Progenitor cell of endocrine pancreas (in vitro differentiated cells): ENCODE measurements around the gene FADS3. TPM values are rescaled to one million over a fixed set of nuclear protein-coding genes. Genes with fewer than 3 reads are reported as not detected.

Experiments
- DNase-seq: peaks from one replicate; pipeline ENCODE4 v3.0.0; 2021; ENCODE audit warnings: low spot score; ENCODE audit not compliant: unreplicated experiment
- H3K27ac Mint-ChIP-seq: 2 replicates; pipeline ENCODE4 v1.8.0; 2021; ENCODE audit warnings: mild to moderate bottlenecking, moderate library complexity, mixed read lengths
- H3K27me3 Mint-ChIP-seq: 2 replicates; pipeline ENCODE4 v1.8.0; 2021; ENCODE audit warnings: mixed read lengths
- H3K36me3 Mint-ChIP-seq: 2 replicates; pipeline ENCODE4 v1.8.0; 2022; ENCODE audit warnings: mixed read lengths; ENCODE audit not compliant: insufficient read depth
- H3K4me1 Mint-ChIP-seq: 2 replicates; pipeline ENCODE4 v1.8.0; 2021; ENCODE audit warnings: low read depth, mixed read lengths
- H3K4me3 Mint-ChIP-seq: 2 replicates; pipeline ENCODE4 v1.8.0; 2021; ENCODE audit warnings: low read depth, mild to moderate bottlenecking, moderate library complexity, mixed read lengths
- H3K9me3 Mint-ChIP-seq: 2 replicates; pipeline ENCODE4 v1.8.0; 2021; ENCODE audit warnings: low read depth, mixed read lengths
- microRNA-seq: library from miRNA; unstranded; fragments of <30 nt; microRNA quantifications from one replicate; pipeline ENCODE4 v1.1.0, GENCODE V29; 2020; ENCODE audit warnings: borderline number of aligned reads; ENCODE audit not compliant: unreplicated experiment
- total RNA-seq: library from RNA; stranded (reverse); gene quantifications from 2 replicates; pipeline ENCODE4 v1.2.1, GENCODE V29; 2021
- TF ChIP-seq, protein P1 (sequence below): fragments of 200-600 bp; sonication (generic); IDR thresholded peaks from one replicate; pipeline ENCODE4 v1.5.0; 2021; ENCODE audit warnings: antibody characterized with exemption, mild to moderate bottlenecking; ENCODE audit not compliant: unreplicated experiment

FADS3 gene
- total RNA-seq, 1 donor from 2014 or later: 21.2 TPM

DNA sequence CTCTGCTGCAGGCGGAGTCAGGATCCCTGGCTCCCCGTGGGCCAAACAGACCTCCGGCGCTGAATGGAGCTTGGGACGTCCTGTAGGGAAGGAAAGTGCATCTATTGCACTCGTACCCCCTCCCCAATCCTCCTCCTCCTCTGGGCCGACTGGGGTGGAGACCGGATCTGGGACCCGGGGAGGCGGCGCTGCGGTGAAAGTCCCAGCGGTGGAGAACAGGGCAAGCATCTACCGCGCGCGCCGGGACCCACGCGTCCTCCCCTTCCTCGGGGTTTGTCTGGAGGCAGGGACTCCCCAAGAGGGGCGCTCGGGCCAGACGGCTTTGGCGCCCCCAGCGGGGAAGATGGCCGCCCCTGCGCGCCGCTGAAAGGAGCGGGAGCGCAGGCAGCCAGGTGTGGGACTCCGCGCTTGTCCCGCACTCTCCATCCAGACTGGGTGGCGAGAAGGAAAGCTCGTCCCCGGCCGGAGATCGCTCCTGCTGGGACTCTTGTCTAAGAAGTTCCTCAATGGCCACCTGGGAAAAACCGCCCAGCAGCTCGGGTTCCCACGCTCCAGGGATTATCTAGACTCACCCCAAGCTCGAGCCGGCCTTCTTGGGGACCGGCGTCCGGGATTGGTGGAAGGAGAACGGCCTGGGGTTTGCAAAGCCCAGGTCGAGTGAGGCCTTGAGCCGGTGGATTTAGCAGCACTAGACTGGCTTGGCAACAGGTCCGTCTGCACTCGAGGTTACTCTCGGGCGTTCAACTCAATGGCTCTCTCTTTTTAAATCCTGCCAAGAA, 62.5 kb downstream of the FADS3 start:
- no peaks in the 10 kb centered on the region for H3K9me3 Mint-ChIP-seq
- H3K4me1 Mint-ChIP-seq: peaks cover 42% of the 10 kb centered on the region
- H3K27me3 Mint-ChIP-seq: no peaks in the 10 kb centered on the region
- peak overlapping the region; percentile 98 for H3K27ac Mint-ChIP-seq
- peak overlapping the region; percentile 94 for H3K4me3 Mint-ChIP-seq
- TF ChIP-seq, protein P1, sequence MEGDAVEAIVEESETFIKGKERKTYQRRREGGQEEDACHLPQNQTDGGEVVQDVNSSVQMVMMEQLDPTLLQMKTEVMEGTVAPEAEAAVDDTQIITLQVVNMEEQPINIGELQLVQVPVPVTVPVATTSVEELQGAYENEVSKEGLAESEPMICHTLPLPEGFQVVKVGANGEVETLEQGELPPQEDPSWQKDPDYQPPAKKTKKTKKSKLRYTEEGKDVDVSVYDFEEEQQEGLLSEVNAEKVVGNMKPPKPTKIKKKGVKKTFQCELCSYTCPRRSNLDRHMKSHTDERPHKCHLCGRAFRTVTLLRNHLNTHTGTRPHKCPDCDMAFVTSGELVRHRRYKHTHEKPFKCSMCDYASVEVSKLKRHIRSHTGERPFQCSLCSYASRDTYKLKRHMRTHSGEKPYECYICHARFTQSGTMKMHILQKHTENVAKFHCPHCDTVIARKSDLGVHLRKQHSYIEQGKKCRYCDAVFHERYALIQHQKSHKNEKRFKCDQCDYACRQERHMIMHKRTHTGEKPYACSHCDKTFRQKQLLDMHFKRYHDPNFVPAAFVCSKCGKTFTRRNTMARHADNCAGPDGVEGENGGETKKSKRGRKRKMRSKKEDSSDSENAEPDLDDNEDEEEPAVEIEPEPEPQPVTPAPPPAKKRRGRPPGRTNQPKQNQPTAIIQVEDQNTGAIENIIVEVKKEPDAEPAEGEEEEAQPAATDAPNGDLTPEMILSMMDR: peak; percentile 63
- DNase-seq: peak; percentile 55
- peaks cover 6% of the 10 kb centered on the region for H3K36me3 Mint-ChIP-seq

DNA sequence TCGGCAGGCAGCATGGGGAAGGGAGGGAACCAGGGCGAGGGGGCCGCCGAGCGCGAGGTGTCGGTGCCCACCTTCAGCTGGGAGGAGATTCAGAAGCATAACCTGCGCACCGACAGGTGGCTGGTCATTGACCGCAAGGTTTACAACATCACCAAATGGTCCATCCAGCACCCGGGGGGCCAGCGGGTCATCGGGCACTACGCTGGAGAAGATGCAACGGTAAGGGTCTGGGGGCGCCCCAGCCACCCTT, 63.0 kb downstream of the FADS3 start:
- TF ChIP-seq, protein P1: no peak
- no peaks in the 10 kb centered on the region for H3K27me3 Mint-ChIP-seq
- H3K36me3 Mint-ChIP-seq: peaks cover under 1% of the 10 kb centered on the region
- peaks cover 36% of the 10 kb centered on the region for H3K4me1 Mint-ChIP-seq
- DNase-seq: no peak
- no peaks in the 10 kb centered on the region for H3K9me3 Mint-ChIP-seq
- peak overlapping the region; percentile 94 for H3K4me3 Mint-ChIP-seq
- peak overlapping the region; percentile 98 for H3K27ac Mint-ChIP-seq

DNA sequence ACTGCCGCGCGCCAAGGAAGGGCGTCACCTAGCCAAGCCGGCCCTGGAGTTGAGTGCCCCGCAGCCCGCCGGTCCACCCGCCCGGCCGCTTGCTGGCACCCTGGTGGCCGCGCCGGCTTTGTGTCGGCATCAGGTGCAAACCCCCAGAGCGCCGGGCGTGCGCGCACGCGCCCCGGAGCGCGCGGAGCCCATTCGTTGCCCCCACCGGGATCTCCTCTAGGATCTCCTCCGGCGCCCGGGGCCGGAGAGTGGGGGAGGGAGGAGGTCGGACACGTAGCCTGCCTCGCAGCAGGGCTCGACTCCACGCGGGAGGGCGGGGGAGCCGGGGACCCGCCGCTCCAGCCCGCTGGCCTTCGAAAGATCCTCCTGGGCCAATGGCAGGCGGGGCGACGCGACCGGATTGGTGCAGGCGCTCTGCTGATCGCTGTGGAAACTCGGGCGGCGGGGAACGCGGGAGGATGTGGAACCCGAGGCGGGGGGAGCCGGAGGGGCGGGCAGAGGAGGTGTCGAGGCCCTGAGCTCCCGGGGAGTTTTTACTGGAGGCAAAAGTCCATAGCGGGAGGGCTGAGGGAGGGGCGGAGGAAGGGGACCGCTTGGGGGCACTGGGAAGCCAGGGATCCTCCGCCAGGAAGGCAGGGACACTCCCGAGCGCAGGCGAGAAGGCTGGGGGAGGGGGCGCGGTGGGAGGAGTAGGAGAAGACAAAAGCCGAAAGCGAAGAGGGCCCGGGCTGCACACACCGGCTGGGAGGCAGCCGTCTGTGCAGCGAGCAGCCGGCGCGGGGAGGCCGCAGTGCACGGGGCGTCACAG, 63.6 kb downstream of the FADS3 start, which contains the start of gene FADS2:
Gene FADS2, plus strand, starts transcription at position 730 of the 808 bp plus-strand sequence. CDS start 91 bp downstream, outside the sequence.
- peaks cover 34% of the 10 kb centered on the region for H3K4me1 Mint-ChIP-seq
- DNase-seq: peak; percentile 82
- TF ChIP-seq, protein P1: peak; percentile 48
- H3K36me3 Mint-ChIP-seq: no peaks in the 10 kb centered on the region
- no peaks in the 10 kb centered on the region for H3K9me3 Mint-ChIP-seq
- no peaks in the 10 kb centered on the region for H3K27me3 Mint-ChIP-seq
- peak within 1 kb of the TSS; percentile 98 for H3K27ac Mint-ChIP-seq
- peak within 1 kb of the TSS; percentile 94 for H3K4me3 Mint-ChIP-seq

DNA sequence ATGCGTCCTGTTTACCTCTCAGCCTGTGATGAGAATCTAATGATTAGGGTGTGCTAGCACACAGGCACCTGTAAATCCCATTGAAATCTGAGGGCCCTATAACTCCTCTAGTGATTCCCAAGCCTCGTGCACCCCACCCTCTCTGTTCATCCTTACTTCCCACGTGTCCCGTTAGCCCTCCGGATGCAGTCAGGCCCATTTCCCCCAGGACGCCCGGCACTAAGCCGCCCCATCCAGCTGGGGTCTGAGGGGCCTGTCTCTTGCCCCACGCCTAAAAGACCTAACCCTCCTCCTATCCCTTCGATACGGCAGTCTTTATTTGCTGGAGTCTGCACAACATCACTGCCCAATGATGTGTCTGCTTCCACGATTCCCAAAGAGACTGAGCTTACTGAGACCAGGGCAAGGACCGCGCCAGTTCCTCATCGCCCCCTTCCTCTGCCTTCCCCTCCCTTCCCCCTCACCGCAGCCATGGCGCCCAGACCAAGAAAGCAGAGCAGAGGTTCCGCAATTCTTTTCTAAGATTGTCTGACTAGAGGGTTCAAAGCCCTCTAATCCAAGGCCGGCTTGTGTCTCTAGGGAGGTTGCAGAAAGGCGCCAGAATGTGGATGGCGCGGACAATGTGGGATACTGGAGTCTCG, 64.3 kb downstream of the FADS3 start:
- Mint-ChIP-seq H3K27me3 (no peaks in the 10 kb centered on the region), H3K27ac (peak overlapping the region; percentile 98), H3K4me3 (peak overlapping the region; percentile 94), H3K9me3 (no peaks in the 10 kb centered on the region), H3K4me1 (peaks cover 32% of the 10 kb centered on the region), H3K36me3 (no peaks in the 10 kb centered on the region)
- no peak for DNase-seq
- TF ChIP-seq, protein P1: no peak

Small RNA genes lying within 50 kb of the gene (microRNA-seq; reads per million reads assigned to microRNA genes)
- 2.4 reads per million for gene MIR6746

Other genes starting within 250 kb of the FADS3 start
- gene DAGLA, start 211.2 kb downstream of the FADS3 start, total RNA-seq: 8.7 and 9.3 TPM in 2 replicates
- 117 and 128 TPM in 2 replicates for gene MYRF, start 138.9 kb downstream of the FADS3 start, total RNA-seq
- 175 and 185 TPM in 2 replicates for gene TMEM258, start 98.9 kb downstream of the FADS3 start, total RNA-seq
- gene FEN1, start 98.6 kb downstream of the FADS3 start, total RNA-seq: 34.4 and 36.6 TPM in 2 replicates
- 114 and 121 TPM in 2 replicates for gene FADS1, start 74.5 kb downstream of the FADS3 start, total RNA-seq
- gene FADS2, start 63.2 kb downstream of the FADS3 start, total RNA-seq: 399 and 402 TPM in 2 replicates
- 0.53 and 0.67 TPM in 2 replicates for gene RAB3IL1, start 26.0 kb upstream of the FADS3 start, total RNA-seq
- gene BEST1, start 58.8 kb upstream of the FADS3 start, total RNA-seq: 0.34 and 0.44 TPM in 2 replicates
- gene FTH1, start 76.1 kb upstream of the FADS3 start, total RNA-seq: 1,669 and 1,699 TPM in 2 replicates
- 58.0 and 60.5 TPM in 2 replicates for gene INCENP, start 232.5 kb upstream of the FADS3 start, total RNA-seq